ENCODE data around the gene RPAIN.

RPAIN gene, protein sequence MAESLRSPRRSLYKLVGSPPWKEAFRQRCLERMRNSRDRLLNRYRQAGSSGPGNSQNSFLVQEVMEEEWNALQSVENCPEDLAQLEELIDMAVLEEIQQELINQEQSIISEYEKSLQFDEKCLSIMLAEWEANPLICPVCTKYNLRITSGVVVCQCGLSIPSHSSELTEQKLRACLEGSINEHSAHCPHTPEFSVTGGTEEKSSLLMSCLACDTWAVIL

DNA sequence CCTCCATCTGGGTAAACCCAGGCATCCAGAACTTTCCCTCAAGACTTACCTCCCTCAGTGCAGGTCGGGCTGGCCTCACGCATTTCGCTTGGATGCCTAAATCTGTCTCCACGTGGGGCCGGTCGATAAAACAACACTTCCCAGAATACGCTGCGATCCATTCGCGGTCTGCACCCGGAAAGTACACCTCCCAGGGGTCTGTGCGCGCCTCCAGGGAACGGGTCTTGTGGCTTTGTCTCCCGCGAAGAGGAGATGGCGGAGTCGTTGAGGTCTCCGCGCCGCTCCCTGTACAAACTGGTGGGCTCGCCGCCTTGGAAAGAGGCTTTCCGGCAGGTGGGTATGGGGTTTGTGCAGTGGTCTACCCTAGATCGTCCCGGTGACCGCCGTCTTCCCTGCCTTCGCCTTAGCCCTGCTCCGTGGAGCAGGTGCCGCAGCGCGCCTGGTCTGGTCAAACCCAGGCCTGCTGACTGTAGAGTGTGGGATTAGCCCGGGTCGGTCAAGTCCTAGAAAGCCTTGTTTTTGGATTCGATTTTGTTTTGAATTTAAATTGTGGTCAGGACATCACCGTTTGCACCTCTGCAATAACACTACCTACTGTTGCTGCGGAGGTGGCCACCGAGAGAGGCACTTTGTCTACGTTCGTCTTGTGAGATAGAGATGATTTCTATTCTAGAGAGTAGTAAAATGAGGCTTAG is at the start of gene RPAIN:
Gene RPAIN (plus strand): TSS at position 224 of the 695 bp plus-strand sequence. CDS start 29 bp downstream, at position 253.
- DNase-seq (ENCODE audit: low spot score): peak; percentile 87

DNA sequence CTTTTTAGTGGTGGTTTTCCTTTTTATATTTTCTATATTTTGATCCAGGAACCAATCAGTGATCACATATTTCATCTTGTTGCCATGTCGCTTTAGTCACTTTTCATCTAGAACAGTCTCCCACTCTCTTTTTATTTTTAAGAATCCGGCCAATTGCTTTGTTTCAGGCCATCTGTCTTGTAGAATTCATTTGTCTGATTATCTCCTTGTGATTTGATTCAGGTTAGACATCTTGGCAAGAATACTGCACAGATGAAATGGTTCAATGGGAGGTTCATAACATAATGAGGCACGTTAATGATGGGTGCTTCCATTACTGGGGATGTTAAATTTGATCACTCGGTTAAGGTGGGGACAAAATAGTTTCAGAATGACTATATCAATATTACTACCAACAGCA is 49.6 kb upstream of the RPAIN start:
- DNase-seq (ENCODE audit: low spot score): no peak

DNA sequence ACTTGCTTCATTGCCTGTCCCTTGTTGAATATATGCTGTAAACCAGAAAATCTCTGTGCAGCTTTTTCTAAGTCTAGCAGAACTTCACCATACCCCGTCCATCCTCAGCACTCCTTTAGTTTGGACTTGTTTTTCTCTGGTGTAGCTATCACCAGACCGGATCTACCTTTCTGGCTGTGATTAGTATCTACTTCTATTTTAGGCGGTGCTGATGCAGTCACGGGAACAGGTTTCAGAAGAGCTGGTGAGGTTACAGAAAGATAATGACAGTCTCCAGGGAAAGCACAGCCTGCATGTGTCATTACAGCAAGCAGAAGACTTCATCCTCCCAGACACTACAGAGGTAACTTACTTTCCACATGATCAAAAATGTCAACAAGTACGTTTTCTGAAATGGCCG is 46.9 kb upstream of the RPAIN start:
- no peak for DNase-seq (ENCODE audit: low spot score)

DNA sequence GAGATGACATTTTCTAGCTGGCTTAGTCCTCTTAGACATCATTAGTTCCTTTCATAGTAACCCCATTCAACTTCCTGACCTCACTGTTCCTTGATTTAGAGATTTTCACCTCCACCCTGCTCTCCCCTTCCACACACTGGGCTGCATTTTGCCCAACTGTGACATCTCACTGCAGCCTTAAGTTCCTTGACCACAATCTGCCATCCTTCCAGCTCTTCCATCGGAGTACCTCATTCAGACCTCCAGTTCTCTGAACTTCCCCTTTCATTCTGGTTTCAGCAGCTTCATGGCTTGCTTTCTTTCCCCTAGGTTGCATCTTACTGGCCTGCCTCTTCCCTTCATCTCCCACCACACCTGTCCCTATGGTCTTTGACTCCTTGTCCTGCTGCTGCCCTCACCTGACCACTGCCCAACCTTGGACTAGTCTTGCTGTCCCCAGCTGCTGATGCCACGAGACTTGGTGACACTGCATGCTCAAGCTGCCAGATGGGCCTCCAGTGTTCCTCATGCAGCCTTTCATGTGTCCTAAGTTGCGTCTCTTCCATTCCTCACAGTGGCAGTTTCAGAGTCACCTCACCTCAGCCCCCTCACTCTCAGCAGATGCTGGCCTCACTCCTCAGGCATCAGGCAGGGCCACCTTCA is 41.3 kb upstream of the RPAIN start:
- no peak for DNase-seq (ENCODE audit: low spot score)

DNA sequence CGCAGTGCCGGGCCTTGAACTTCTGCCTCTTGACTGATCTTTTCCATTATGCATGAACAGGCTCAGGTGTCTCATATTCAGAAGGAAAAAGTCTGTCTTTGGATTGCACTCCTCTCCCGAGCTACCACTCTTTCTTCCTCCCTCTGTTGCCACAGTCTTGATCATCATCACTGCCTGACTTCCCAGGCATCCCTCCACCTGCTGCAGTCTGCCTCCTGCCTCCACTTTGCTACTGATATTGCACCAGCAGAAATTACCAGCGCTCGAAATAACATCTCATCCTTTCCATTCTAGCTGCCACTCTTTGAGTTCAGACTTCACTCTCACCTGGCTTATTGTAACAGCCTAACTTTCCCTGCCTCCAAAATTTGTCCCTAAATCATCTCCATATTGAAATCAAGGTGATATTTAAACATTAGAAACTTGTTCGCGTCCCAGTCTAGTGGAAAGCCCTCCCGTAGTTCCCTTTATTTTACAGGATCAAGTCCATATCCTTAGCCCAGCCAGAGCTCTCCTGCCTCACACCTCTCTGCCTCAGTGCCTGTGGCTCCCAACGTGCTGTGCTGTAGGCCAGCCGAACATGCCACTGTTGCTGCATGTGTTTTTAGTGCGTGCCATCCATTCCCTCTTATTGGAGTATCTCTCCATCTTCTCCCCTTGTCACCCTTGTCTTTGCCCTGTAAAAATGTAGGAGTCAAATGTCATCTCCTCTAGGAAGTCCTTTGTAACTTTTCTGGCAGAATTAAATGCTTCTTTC is 40.5 kb upstream of the RPAIN start:
- no peak for DNase-seq (ENCODE audit: low spot score)

DNA sequence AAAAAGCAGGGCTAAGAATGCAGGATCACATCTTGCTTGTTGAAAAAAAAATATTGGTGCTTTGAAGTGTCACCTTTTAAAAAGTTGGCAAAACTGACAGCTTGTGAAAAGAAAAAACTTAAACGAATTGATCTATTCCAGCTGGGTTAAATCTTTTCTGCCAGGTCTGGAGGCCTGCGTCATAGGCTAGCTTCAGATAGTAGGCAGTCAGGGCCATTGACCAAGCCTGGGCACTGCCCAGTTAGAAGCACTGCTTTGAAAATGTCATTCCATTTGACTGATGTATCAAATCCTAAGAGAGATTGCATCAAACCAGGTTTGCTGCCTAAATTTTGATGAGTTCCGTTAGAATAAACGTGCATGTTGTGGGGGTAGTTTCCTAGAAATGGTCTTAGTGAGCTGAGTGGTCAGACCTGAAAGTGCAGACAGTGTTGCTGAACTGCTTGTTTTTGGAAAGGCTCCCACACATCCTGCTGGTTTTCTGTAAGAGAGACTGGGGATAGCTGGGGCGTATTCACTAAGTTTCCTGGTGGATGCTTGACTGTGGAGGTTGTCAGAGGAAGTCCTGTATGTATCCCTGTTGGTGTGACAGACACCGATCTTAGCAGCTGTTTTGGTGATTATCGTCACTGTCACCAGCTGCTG is 39.4 kb upstream of the RPAIN start:
- DNase-seq (ENCODE audit: low spot score): no peak

DNA sequence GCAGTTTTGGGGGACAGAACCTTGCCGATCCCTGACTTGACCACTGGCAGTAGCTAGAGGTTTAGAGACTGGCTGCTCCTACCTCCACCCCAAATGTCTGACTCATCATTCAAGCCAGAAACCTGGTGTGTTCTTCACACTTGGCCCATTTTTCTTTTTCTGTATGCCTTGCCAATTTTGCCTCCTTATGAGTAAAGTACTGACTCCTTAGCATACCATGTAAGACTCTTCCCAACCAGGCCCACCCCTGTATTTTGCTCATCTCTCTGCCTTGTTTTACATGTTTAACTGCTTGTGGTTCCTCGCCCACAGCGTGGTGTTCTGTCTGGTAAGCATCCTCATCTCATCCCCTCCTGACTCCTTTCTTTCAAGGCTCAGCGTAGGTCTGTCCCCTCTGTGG is 38.4 kb upstream of the RPAIN start:
- DNase-seq (ENCODE audit: low spot score): no peak

DNA sequence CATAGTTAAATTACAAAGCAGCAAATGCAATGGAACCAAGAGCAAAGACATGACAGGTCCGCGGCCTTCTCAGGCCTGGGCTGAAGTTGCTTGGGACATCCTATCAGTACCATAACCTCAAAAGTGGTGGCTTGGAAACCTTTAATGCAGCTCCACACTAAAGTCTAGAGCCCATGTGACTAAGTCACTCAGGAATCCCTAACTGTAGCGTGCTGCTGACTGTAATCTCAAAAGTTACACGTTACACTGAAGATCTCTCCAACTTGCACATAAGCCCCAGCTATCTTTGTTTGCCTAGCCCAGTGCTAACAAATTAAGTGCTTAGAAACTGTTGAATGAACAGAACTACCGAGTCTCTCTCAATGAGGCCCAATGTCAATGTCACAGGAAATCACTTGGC is 28.3 kb upstream of the RPAIN start:
- no peak for DNase-seq (ENCODE audit: low spot score)

DNA sequence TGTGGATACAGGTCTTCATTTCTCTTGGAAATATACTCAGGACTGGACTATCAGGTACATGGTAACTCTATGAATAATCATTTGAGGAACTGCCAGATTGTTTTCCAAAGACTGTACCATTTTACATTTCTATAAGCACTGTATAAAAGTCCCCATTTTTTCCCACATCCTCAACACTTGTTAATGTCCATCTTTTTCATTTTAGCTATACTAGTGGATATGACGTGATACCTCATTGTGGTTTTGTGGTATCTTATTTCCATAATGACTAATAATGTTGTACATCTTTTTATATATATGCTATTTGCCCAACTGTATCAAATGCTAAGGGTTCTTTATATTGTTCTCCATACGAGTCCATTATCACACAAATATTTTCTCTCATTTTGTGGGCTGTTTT is 23.4 kb upstream of the RPAIN start:
- no peak for DNase-seq (ENCODE audit: low spot score)

DNA sequence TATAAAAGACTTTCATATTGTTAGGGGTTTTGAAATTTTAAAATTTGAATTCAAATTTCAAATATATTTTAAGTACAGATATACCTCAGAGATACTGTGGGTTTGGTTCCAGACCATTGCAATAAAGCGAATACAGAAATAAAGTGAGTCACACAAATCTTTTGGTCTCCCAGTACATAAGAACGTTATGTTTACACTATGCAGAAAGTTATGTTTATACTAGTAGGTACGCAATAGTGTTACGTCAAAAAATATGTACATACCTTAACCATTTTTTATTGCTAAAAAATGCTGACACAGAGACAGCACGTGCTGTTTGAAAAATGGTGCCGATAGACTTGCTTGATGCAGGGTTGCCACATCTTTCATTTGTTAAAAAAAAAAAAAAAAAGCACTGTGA is 20.2 kb upstream of the RPAIN start:
- no peak for DNase-seq (ENCODE audit: low spot score)

DNA sequence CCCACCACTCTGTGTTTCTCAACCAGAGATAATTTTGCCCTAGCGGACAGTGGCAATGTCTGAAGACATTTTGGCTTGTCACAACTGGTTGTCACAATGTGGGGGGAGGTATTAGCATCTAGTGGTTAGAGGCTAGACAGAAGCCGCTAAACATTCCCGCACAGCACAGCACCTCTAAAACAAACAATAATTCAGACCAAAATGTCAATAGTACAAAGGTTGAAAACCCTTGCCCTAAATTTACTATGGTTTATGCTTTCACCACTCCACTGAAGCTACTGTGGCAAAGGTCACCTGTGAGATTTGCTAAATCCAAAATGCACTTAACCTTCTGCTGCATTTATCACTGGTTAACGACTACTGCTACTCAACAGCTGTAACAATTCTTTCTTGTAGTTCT is 14.6 kb upstream of the RPAIN start:
- no peak for DNase-seq (ENCODE audit: low spot score)

DNA sequence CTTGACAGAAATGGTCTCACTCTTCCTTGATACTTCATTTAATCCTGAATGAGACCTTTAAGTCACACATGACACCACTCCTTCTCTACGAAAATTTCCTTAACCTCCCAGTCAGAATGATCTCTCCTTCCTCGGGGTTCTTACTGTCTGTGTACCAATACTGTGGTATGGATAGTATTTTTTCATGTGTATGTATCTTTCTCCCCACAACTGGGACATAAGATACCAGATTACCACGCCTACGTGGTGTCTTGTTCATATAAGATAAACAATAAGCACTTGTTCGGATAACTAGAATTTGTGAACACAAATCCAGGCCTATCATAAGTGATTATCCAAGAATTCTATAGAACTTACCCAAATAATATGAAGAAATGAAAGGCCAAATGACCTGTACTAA is 11.8 kb upstream of the RPAIN start:
- no peak for DNase-seq (ENCODE audit: low spot score)

DNA sequence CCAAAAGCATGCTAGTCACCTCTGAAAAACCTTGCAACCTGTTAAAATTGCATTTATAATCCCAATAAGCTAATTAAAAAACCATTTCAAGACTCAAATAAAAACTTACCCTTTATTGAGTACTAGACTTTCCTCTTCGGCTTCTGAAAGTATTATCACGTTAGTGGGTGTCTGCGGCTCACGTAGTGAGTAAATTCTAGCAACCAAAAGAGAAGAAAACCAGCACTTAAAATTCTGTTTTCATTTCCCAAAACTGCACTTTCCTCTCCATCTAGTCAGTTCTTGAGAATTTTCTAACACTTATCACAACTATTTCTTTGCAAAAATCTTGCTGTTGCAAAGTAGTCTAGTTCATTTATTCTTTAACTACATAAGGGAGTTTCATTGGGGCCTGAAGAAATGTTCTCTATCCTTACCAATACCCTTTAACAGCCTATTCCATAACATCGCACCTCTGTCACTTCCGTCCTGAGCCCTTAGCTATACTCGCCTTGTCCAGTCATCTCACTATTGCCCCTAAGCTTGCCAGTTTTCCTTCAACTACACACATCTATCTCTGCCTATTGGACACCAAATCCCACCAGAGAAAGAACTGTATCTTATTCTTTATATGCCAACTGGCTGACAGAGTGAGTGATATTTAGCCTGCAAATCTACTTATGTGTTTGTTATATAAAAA is 9.2 kb upstream of the RPAIN start:
- no peak for DNase-seq (ENCODE audit: low spot score)

DNA sequence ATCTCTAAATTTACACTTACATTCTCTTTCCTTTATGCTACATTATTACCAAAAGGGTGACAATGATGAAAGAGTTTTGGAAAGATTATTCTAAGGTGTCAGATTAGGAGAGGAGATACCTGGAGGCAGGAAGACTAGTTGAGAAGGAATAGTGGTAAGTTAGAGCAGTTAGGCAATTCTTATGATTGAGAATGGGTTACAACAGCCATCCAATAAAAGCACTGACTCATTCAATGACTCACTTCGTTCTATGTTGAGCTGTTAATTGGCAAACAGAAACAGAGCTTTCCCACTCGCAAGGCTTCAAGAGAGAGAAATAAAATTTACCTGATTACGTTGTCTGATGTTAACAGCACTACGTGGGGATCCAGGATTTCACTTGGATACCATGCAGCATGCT is 6.3 kb upstream of the RPAIN start:
- no peak for DNase-seq (ENCODE audit: low spot score)

DNA sequence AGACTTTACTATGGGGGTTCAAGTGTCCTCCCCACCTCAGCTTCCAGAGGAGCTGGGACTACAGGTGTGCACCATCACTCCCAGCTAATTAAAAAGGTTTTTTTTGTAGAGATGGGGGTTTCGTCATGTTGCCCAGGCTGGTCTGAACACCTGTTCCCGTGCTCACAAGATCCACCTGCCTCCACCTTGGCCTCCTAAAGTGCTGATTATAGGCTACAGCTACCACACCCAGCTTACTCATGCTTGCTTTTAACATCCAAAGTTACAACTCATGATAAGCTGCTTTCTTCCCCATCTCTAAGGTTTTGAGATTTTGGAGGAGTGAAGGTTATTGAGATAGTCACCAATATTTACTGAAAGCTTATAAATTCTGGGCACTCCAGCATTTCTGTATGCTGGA is 3.1 kb upstream of the RPAIN start:
- DNase-seq (ENCODE audit: low spot score): no peak

DNA sequence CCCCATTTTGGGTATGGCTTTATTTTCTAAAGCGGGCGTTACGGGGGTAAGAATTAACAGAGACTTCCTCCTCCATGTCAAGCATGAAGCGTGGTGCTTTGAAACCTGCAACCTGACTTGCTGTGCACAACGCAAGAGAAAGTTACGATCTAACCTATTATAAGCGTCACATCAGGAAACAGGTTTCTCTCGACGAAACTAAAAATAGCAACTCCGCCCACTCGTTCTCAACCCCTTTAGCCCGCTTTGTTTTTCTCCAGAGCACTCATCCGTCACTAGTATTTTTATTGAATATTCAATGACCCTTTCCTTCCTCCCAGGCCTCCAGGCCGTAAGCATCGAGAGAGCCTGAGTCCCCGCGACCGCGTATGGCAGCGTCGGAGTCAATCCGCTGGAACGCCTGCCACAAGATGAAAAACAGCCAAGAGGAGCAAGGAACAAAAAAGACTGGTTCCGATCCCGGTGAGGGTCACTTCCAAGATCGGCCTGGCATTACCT is 1.1 kb upstream of the RPAIN start:
- peak; percentile 20 for DNase-seq (ENCODE audit: low spot score)

DNA sequence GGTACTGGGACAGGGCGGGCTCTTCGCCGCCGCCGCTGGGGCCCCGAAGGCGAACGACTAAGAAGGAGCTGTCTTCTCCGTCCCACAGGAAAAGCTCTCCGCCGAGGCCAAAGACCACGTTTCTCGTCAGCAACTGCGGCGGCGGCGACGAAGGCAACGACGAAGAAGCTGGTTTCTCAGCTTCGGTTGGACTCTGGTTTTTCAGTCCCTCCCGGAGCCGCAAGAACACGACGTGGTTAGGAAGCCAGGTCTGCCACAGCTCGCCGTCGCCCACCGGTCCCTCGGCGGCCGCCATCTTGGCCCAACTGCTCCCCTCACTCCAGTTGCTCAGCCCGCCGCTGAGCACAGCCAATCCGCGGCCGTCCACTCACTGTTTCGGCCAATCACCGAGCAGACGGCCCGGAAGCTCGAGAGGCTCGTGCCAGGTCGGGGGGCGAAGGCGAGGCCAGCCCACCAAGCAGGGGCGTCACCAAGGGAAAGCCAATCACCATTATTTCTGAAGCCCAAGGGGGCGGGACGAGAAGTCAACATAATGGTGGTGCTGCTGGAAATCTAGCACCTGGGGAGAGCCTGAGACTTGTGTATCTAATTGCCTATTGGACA is 525 bp upstream of the RPAIN start, which contains the start of gene NUP88:
Gene NUP88 (minus strand): TSS at position 307 of the 603 bp plus-strand sequence. CDS start 12 bp downstream, at position 295.
- peak; percentile 99 for DNase-seq (ENCODE audit: low spot score)

DNA sequence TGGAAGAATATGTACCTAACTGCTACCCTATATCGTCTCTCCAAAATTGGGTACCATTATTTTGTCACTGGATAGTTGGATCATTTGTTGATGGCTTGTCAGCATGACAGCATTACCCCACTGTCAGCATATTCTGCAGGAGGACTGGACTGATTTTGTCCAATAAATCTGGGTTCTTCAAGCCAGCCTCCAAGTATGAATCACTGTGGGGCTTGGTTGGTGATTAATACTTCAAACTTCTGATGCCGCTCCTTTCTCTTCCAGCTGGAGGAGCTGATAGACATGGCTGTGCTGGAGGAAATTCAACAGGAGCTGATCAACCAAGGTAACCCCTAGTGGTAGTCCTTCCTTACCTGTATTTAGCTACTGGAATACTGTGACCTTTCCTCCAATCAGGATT is 2.5 kb downstream of the RPAIN start:
- DNase-seq (ENCODE audit: low spot score): no peak

DNA sequence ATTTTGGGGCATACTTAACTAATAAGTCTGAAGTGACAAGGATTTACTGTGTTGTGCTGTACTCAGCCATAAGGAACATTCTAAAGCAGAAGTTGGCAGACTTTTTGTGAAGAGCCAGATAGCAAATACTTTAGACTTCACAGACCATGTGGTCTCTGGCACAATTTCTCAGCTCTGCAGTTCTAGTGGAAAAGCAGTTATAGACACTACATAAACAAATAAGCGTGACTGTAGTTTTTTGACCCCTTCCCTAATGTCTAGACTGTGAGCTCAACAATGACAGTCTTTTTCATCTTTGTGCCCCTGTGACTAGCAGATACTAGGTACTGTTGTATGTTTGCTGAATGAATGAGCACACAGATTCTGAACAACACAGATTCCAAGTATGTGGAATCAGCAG is 4.9 kb downstream of the RPAIN start:
- DNase-seq (ENCODE audit: low spot score): no peak

DNA sequence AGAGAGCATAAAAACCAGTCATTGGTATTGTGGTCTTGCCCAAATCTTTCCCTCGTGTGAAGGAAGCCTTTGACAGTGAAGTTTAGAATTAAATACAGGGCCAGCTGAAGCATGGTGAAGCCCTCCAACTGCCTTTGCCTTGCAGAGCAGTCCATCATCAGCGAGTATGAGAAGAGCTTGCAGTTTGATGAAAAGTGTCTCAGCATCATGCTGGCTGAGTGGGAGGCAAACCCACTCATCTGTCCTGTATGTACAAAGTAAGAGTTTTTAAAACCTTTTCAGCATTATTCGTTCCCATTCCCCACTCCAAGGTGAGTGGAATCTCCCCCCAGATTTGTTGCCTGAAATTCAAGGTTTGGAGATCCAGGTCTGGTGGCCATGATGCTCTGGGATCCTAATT is 5.8 kb downstream of the RPAIN start:
- DNase-seq (ENCODE audit: low spot score): no peak
